ENCODE measurements around the gene BHLHA15. TPM values are rescaled to one million over a fixed set of nuclear protein-coding genes. Genes with fewer than 3 reads are reported as not detected.

BHLHA15 gene
- total and polyA plus RNA-seq, 9 of the 15 experiments (the other 6 are each of a cell fraction or from before 2014, with no cell fraction given): 0.22 to 2.0 (median 1.1) TPM; not detected in 4

GRCh38 chr7:98221611-98222532 is 10.6 kb downstream of the BHLHA15 start (continued):
- TF ChIP-seq CHD7 (IDR thresholded peaks at IDR 0.05; ENCODE audit: low read depth, low read length): no peak

All from K562 (cell line).